Measurements from ENCODE around the gene BMPER.

Gene BMPER

GRCh38 chr7:33941418-33941817 lies 36.1 kb downstream of the BMPER start:
- Histone ChIP-seq H3K27me3 (ENCODE audit: low read length) (no peaks in the 10 kb centered on the region), H3K79me2 (ENCODE audit: insufficient read depth, low read length) (no peaks in the 10 kb centered on the region), H3K9me3 (ENCODE audit: insufficient read depth, low read length) (no peaks in the 10 kb centered on the region), H3K36me3 (ENCODE audit: low read length) (no peaks in the 10 kb centered on the region), H3K9ac (ENCODE audit: low read length) (no peak overlapping the region), H3K27ac (ENCODE audit: low read depth, low read length) (no peak overlapping the region), H2AFZ (ENCODE audit: low read depth, low read length, severe bottlenecking) (no peak overlapping the region), H3F3A (ENCODE audit: insufficient read depth) (no peaks in the 10 kb centered on the region), H3K4me3 (ENCODE audit: insufficient read depth, low read length, poor library complexity, severe bottlenecking) (no peak overlapping the region), H3K4me2 (ENCODE audit: low read depth, low read length, poor library complexity, severe bottlenecking) (no peak overlapping the region), H4K20me1 (ENCODE audit: low read depth, low read length) (no peaks in the 10 kb centered on the region), H3K9me2 (replicated peaks; ENCODE audit: insufficient read depth, low read length) (no peaks in the 10 kb centered on the region)
- TF ChIP-seq CTCF (IDR thresholded peaks at IDR 0.05; ENCODE audit: insufficient read depth, low read length, poor library complexity, severe bottlenecking), result no peak

GRCh38 chr7:33946094-33946699 lies 40.9 kb downstream of the BMPER start:
- H3K4me3 ChIP-seq (ENCODE audit: insufficient read depth, low read length, poor library complexity, severe bottlenecking), result no peak overlapping the region
- no peaks in the 10 kb centered on the region for H3F3A ChIP-seq (ENCODE audit: insufficient read depth)
- no peak overlapping the region for H3K4me2 ChIP-seq (ENCODE audit: low read depth, low read length, poor library complexity, severe bottlenecking)
- TF ChIP-seq EZH2phosphoT487 (conservative IDR thresholded peaks at IDR 0.05; ENCODE audit: low read length) (no peak), CTCF (IDR thresholded peaks at IDR 0.05; ENCODE audit: insufficient read depth, low read length, poor library complexity, severe bottlenecking) (no peak)
- no peaks in the 10 kb centered on the region for H3K79me2 ChIP-seq (ENCODE audit: insufficient read depth, low read length)
- no peak overlapping the region for H2AFZ ChIP-seq (ENCODE audit: low read depth, low read length, severe bottlenecking)
- H4K20me1 ChIP-seq (ENCODE audit: low read depth, low read length), result no peaks in the 10 kb centered on the region
- 0 out of 2 replicates have a peak, but pooled peaks cover 4% of the 10 kb centered on the region for H3K9me3 ChIP-seq (ENCODE audit: insufficient read depth, low read length)
- H3K36me3 ChIP-seq (ENCODE audit: low read length), result no peaks in the 10 kb centered on the region
- H3K27ac ChIP-seq (ENCODE audit: low read depth, low read length), result no peak overlapping the region
- no peaks in the 10 kb centered on the region for H3K27me3 ChIP-seq (ENCODE audit: low read length)
- H3K9ac ChIP-seq (ENCODE audit: low read length), result no peak overlapping the region
- H3K9me2 ChIP-seq (replicated peaks; ENCODE audit: insufficient read depth, low read length), result no peaks in the 10 kb centered on the region

GRCh38 chr7:33950047-33950714 lies 44.8 kb downstream of the BMPER start:
- Histone ChIP-seq H3K4me3 (ENCODE audit: insufficient read depth, low read length, poor library complexity, severe bottlenecking) (no peak overlapping the region), H3F3A (ENCODE audit: insufficient read depth) (no peaks in the 10 kb centered on the region), H4K20me1 (ENCODE audit: low read depth, low read length) (no peaks in the 10 kb centered on the region), H3K79me2 (ENCODE audit: insufficient read depth, low read length) (no peaks in the 10 kb centered on the region), H3K36me3 (ENCODE audit: low read length) (no peaks in the 10 kb centered on the region), H3K9ac (ENCODE audit: low read length) (no peak overlapping the region), H2AFZ (ENCODE audit: low read depth, low read length, severe bottlenecking) (no peak overlapping the region), H3K9me3 (ENCODE audit: insufficient read depth, low read length) (0 out of 2 replicates have a peak, but pooled peaks cover 4% of the 10 kb centered on the region), H3K4me2 (ENCODE audit: low read depth, low read length, poor library complexity, severe bottlenecking) (no peak overlapping the region), H3K9me2 (replicated peaks; ENCODE audit: insufficient read depth, low read length) (no peaks in the 10 kb centered on the region), H3K27ac (ENCODE audit: low read depth, low read length) (no peak overlapping the region), H3K27me3 (ENCODE audit: low read length) (no peaks in the 10 kb centered on the region)
- no peak for TF ChIP-seq CTCF (IDR thresholded peaks at IDR 0.05; ENCODE audit: insufficient read depth, low read length, poor library complexity, severe bottlenecking)
- TF ChIP-seq EZH2phosphoT487 (conservative IDR thresholded peaks at IDR 0.05; ENCODE audit: low read length), result no peak
